ENCODE data around the gene TMEM92.

DNA sequence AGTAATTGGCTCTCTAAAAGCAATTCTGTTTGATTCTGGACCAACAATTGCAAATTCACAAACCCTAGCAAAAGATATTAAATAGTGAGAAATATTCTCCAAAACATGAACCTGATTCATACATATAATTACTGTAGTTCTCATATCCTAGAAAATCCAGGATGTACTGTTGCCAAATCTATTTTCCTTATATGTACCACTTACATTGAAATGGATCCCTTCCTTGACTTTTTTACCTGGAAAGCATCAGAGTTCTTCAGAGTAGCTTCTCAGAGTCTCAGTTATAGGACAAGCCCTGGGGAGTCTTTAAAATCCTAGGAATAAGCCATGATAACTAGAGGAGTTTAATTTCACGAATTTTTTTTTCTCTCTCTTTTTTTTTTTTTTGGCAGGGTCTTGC, 16.7 kb downstream of the TMEM92 start:
- TF ChIP-seq ZNF546 (CRISPR knock-in tag; conservative IDR thresholded peaks at IDR 0.05) (no peak), HES4 (CRISPR knock-in tag; IDR thresholded peaks at IDR 0.05; ENCODE audit: borderline replicate concordance) (no peak)
